Thymus (tissue), 11 donors: ENCODE measurements around the gene LATS2. TPM values are rescaled to one million over a fixed set of nuclear protein-coding genes. Genes with fewer than 3 reads are reported as not detected.

Source experiments
- DNase-seq, 9 donors: peaks; one replicate each; pipeline ENCODE4 v3.0.0-alpha.2; 2013; ENCODE audit warnings: low spot score in 9 of 9, low read depth in 6 of 9, missing footprints in 1 of 9
- H3K27ac ChIP-seq, 2 donors: one replicate each; pipeline ENCODE4 v1.5.1; 2013; ENCODE audit warnings: control low read depth in 1 of 2, low read depth in 1 of 2, low read length in 1 of 2, mild to moderate bottlenecking in 1 of 2, moderate library complexity in 1 of 2
- H3K27me3 ChIP-seq, 2 donors: one replicate each; pipeline ENCODE4 v1.5.1; 2013; ENCODE audit warnings: low read length in 1 of 2; ENCODE audit not compliant: control insufficient read depth in 2 of 2, insufficient read depth in 1 of 2
- H3K36me3 ChIP-seq, 2 donors: one replicate each; pipeline ENCODE4 v1.5.1; 2013; ENCODE audit warnings: low read length in 1 of 2, mild to moderate bottlenecking in 1 of 2, moderate library complexity in 1 of 2; ENCODE audit not compliant: control insufficient read depth in 2 of 2, insufficient read depth in 2 of 2
- H3K4me1 ChIP-seq, 2 donors: one replicate each; pipeline ENCODE4 v1.5.1; 2013; ENCODE audit warnings: low read length in 2 of 2; ENCODE audit not compliant: control insufficient read depth in 2 of 2, insufficient read depth in 2 of 2
- H3K4me3 ChIP-seq, 2 donors: one replicate each; pipeline ENCODE4 v1.5.1; 2013; ENCODE audit warnings: low read length in 2 of 2, control low read depth in 1 of 2, mild to moderate bottlenecking in 1 of 2
- H3K9me3 ChIP-seq, 2 donors: one replicate each; pipeline ENCODE4 v1.5.1; 2013; ENCODE audit warnings: low read length in 1 of 2, mild to moderate bottlenecking in 1 of 2; ENCODE audit not compliant: control insufficient read depth in 2 of 2, insufficient read depth in 1 of 2
- WGBS: extraction: QIAGEN DNeasy Blood & Tissue Kit; methylation state at CpG from one replicate; pipeline ENCODE4 v1.1.7; 2013; 5-methylcytosine and 5-hydroxymethylcytosine counted together
- polyA plus RNA-seq: library from polyadenylated mRNA; stranded (reverse); fragments of 200-250 nt; gene quantifications from one replicate; pipeline ENCODE4 v1.2.3, GENCODE V29; 2013
- total RNA-seq: library from RNA; stranded (reverse); fragments of 120-200 nt; gene quantifications from one replicate; pipeline ENCODE4 v1.2.4, GENCODE V29; 2013
- donor health status: healthy.

The LATS2 gene
- total and polyA plus RNA-seq, 2 donors, result 1.2 to 4.6 TPM

GRCh38 chr13:20993661-20994440 lies 67.5 kb downstream of the LATS2 start:
- no peaks in the 10 kb centered on the region for H3K4me1 ChIP-seq
- no peaks in the 10 kb centered on the region for H3K27me3 ChIP-seq
- H3K9me3 ChIP-seq, result no peaks in the 10 kb centered on the region

GRCh38 chr13:20993211-20993610 lies 68.2 kb downstream of the LATS2 start:
- DNase-seq, result no peak
- Histone ChIP-seq H3K9me3 (no peaks in the 10 kb centered on the region), H3K36me3 (peaks cover 0 to 6% of the 10 kb centered on the region in 2 donors), H3K27me3 (no peaks in the 10 kb centered on the region), H3K27ac (no peak overlapping the region), H3K4me3 (no peak overlapping the region), H3K4me1 (no peaks in the 10 kb centered on the region)
- 93% methylated on average over 4 of the region's 4 CpGs for WGBS

More at GRCh38 chr13:20993661-20994440, 67.5 kb downstream of the LATS2 start:
- H3K36me3 ChIP-seq, result peaks cover 0 to 2% of the 10 kb centered on the region in 2 donors
- WGBS, result 74% methylated on average over 13 of the region's 13 CpGs
- DNase-seq, result no peak
- no peak overlapping the region for H3K4me3 ChIP-seq
- H3K27ac ChIP-seq, result no peak overlapping the region

GRCh38 chr13:20991741-20992520 lies 69.5 kb downstream of the LATS2 start:
- WGBS, result 92% methylated on average over 17 of the region's 17 CpGs
- Histone ChIP-seq H3K9me3 (no peaks in the 10 kb centered on the region), H3K27me3 (no peaks in the 10 kb centered on the region), H3K4me1 (no peaks in the 10 kb centered on the region), H3K27ac (no peak overlapping the region), H3K36me3 (peaks cover 0 to 6% of the 10 kb centered on the region in 2 donors), H3K4me3 (no peak overlapping the region)
- DNase-seq, result no peak

- peaks cover 0 to 6% of the 10 kb centered on the region in 2 donors for H3K36me3 ChIP-seq
- DNase-seq, result no peak
- 98% methylated on average over 14 of the region's 14 CpGs for WGBS
- H3K27me3 ChIP-seq, result no peaks in the 10 kb centered on the region
- H3K4me1 ChIP-seq, result no peaks in the 10 kb centered on the region
- no peak overlapping the region for H3K27ac ChIP-seq
- H3K4me3 ChIP-seq, result no peak overlapping the region
- no peaks in the 10 kb centered on the region for H3K9me3 ChIP-seq
Measured at GRCh38 chr13:20990910-20991525, 70.4 kb downstream of the LATS2 start.

GRCh38 chr13:20989656-20990321 lies 71.6 kb downstream of the LATS2 start:
- peaks cover 0 to 6% of the 10 kb centered on the region in 2 donors for H3K36me3 ChIP-seq
- no peaks in the 10 kb centered on the region for H3K4me1 ChIP-seq
- no peak overlapping the region for H3K4me3 ChIP-seq
- WGBS, result 96% methylated on average over 9 of the region's 9 CpGs
- H3K27me3 ChIP-seq, result no peaks in the 10 kb centered on the region
- H3K9me3 ChIP-seq, result no peaks in the 10 kb centered on the region
- no peak overlapping the region for H3K27ac ChIP-seq
- DNase-seq, result no peak

- no peaks in the 10 kb centered on the region for H3K9me3 ChIP-seq
- no peak for DNase-seq
- H3K4me1 ChIP-seq, result no peaks in the 10 kb centered on the region
- H3K27me3 ChIP-seq, result no peaks in the 10 kb centered on the region
- no peak overlapping the region for H3K27ac ChIP-seq
- H3K36me3 ChIP-seq, result peaks cover 0 to 6% of the 10 kb centered on the region in 2 donors
- H3K4me3 ChIP-seq, result no peak overlapping the region
- WGBS, result 96% methylated on average over 44 of the region's 44 CpGs
Measured at GRCh38 chr13:20988909-20989655, 72.3 kb downstream of the LATS2 start.

- Histone ChIP-seq H3K27ac (no peak overlapping the region), H3K9me3 (no peaks in the 10 kb centered on the region), H3K36me3 (peaks cover 0 to 6% of the 10 kb centered on the region in 2 donors), H3K27me3 (no peaks in the 10 kb centered on the region), H3K4me1 (no peaks in the 10 kb centered on the region), H3K4me3 (no peak overlapping the region)
- DNase-seq, result no peak
- WGBS, result 97% methylated on average over 87 of the region's 87 CpGs
Measured at GRCh38 chr13:20988033-20988908, 73.1 kb downstream of the LATS2 start.

GRCh38 chr13:20987599-20987998 lies 73.8 kb downstream of the LATS2 start:
- Histone ChIP-seq H3K4me1 (no peaks in the 10 kb centered on the region), H3K9me3 (no peaks in the 10 kb centered on the region), H3K27ac (no peak overlapping the region), H3K36me3 (peaks cover 0 to 6% of the 10 kb centered on the region in 2 donors), H3K27me3 (no peaks in the 10 kb centered on the region), H3K4me3 (no peak overlapping the region)
- WGBS, result 97% methylated on average over 11 of the region's 11 CpGs
- no peak for DNase-seq
